Esophagus muscularis mucosa (tissue), 4 donors: Measurements from ENCODE around the gene ABCC8.

Experiments
- EP300 ChIP-seq: sonication (generic); formaldehyde crosslinking; IDR thresholded peaks from one replicate; pipeline ENCODE4 v1.6.1; 2017; ENCODE audit warnings: antibody characterized with exemption
- POLR2A ChIP-seq: fragments of 450-650 bp; IDR thresholded peaks from one replicate; pipeline ENCODE4 v1.6.1; 2017; ENCODE audit warnings: antibody characterized with exemption, moderate library complexity, mild to moderate bottlenecking, low read depth
- POLR2AphosphoS5 ChIP-seq, 2 donors: sonication (generic); formaldehyde crosslinking; IDR thresholded peaks; one replicate each; pipeline ENCODE4 v1.6.1; 2017; ENCODE audit warnings: antibody characterized with exemption in 2 of 2
- TF ChIP-seq, protein P1 (sequence below), 3 experiments: fragments of 200-600 bp in 2 of 3; fragments of 450-650 bp in 1 of 3; sonication (generic) in 2 of 3; IDR thresholded peaks; one replicate each; pipeline ENCODE4 v1.5.1; 2017 to 2019; ENCODE audit warnings: antibody characterized with exemption in 3 of 3, mild to moderate bottlenecking in 2 of 3, moderate library complexity in 1 of 3

DNA sequence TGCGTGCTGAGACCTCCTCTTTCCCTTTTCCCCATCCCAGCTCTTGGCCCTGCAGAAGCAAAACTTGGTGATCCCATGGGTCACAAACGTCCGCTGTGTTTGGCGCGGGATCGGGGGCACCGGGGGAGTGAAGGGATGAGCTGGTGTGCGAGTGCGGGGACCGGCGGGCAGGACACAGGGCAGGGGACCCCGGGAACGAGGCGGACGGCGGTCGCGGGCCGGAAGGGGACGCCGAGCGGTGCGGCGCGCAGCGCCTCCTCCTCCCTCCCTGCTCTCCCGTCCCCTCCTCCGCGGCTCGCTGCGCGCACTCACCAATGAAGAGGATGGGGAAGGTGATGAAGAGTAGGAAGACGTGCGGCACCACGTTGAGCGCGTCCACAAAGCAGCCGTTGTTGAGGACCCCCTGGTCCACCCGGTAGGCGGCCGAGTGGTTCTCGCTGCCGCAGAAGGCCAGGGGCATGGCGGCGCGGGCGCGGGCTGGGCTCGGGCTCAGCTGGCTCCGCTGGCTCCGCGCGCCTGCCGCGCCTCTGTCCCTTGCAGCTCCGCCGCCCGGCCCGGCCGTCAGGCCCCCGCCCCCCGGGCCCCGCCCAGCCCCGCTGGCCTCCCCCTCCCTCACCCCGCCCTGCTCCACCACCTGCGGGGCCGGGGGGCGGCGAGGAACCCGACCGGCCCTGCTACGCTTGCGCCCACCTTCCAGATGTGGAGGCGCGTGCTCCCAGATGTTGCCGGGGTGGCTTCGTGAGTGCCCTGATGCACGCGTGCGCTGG lies at the start of gene ABCC8:
- TF ChIP-seq, protein P1, sequence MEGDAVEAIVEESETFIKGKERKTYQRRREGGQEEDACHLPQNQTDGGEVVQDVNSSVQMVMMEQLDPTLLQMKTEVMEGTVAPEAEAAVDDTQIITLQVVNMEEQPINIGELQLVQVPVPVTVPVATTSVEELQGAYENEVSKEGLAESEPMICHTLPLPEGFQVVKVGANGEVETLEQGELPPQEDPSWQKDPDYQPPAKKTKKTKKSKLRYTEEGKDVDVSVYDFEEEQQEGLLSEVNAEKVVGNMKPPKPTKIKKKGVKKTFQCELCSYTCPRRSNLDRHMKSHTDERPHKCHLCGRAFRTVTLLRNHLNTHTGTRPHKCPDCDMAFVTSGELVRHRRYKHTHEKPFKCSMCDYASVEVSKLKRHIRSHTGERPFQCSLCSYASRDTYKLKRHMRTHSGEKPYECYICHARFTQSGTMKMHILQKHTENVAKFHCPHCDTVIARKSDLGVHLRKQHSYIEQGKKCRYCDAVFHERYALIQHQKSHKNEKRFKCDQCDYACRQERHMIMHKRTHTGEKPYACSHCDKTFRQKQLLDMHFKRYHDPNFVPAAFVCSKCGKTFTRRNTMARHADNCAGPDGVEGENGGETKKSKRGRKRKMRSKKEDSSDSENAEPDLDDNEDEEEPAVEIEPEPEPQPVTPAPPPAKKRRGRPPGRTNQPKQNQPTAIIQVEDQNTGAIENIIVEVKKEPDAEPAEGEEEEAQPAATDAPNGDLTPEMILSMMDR (IDR thresholded peaks at IDR 0.05) = no peak
- no peak for TF ChIP-seq EP300
- no peak for TF ChIP-seq POLR2A
- no peak for TF ChIP-seq POLR2AphosphoS5 (IDR thresholded peaks at IDR 0.05)
